GM19043 (cell line): ENCODE measurements around the gene VPS16.
"Not testable (repeated sequence)": the region's sequence is repeated elsewhere in the genome, so short reads cannot be mapped to it uniquely, and the experiment has no call there.

Experiments
- ATAC-seq: cut with Tn5 transposase; IDR thresholded peaks from one replicate; pipeline ENCODE4 v1.9.1; 2021; ENCODE audit warnings: low read depth; ENCODE audit not compliant: unreplicated experiment

VPS16 gene

DNA sequence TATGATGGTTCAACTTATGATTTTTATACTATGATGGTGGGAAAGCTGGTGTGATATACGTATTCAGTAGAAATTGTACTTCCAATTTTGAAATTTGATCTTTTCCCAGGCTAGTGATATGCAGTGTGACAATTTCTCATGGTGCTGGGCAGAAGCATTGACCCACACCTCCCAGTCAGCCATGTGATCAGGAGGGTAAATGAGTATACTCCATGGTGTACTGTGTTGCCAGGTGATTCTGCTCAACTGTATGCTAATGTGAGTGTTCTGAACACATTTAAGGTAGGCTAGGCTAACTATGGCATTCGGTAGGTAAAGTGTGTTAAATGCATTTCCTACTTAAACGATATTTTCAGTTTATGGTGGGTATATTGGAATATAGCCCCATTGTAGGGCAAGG is 51.8 kb downstream of the VPS16 start:
- no peak for ATAC-seq

DNA sequence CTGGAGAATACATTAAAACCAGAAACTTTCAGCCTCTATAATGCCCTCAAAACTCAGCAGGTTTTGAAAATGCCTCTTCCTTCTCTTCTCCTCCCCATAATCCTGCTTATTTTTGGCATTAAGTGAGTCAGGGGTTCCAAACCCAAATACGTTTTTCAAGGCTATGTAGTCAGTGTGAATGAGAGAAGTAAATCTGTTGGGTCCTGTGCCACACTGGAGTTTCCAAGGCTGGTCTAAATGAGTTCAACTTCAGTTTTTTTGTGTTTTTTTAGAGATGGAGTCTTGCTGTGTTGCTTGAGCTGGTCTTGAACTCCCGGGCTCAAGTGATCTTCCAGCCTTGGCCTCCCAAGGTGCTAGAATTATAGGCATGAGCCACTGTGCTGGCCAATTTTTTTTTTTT is 53.7 kb downstream of the VPS16 start:
- ATAC-seq, result no peak

DNA sequence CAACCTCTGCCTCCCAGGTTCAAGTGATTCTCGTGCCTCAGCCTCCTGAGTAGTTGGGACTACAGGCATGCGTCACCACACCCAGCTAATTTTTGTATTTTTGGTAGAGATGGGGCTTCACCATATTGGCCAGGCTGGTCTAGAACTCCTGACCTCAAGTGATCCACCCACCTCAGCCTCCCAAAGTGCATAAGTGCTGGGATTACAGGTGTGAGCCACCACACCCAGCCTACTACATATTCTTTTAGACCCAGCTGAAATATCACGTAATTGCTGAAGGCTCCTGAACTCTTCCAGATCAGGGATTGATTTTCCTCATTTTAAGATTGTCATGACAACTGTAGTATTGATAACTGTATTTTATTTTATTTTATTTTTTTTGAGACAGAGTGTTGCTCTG is 54.6 kb downstream of the VPS16 start:
- not testable (repeated sequence) for ATAC-seq

DNA sequence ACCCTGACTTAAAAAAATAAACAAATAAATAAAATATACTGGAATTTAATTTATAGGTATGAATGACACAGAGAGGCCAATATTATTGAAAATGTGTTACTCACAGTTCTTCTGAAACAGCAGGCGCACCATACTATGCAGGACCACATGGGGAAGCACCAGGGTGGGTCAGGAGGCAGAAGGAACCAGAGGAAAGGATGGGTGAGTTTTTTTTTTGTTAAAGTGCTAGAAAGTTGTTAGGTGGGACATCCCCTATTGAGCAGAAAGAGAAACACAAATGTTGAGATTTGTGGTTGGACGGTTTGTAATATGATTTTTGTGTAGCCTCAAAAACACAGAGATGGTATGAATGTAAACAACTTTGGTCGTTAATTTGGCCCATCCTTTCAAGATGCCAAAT is 58.7 kb downstream of the VPS16 start:
- ATAC-seq, result no peak

DNA sequence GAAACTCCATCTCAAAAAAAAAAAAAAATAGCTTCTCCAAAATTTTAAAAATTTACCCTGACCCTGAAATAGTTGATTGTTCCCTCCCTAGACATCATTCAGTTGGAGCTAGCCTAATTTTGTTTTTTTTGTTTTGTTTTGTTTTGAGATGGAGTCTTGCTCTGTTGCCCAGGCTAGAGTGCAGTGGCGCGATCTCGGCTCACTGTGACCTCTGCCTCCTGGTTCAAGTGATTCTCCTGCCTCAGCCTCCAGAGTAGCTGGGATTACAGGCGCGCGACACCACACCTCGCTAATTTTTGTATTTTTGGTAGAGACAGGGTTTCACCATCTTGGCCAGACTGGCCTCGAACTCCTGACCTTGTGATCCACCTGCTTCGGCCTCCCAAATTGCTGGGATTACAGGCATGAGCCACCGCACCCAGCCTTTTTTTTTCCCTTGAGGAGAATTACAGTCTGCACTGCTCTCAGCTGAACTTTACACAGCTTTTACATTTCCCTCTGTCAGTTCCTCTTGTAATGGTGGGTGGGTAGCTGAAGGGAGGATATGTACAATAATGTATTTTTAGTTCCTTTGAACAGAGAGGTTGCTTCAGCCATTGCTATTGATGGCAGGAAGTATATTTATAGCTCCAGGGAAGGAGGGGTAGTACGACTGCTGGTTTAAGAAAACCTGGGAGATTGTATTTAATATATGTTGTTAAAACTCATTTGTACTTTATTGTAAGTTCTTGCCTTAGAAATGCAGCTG is 60.5 kb downstream of the VPS16 start:
- no peak for ATAC-seq

DNA sequence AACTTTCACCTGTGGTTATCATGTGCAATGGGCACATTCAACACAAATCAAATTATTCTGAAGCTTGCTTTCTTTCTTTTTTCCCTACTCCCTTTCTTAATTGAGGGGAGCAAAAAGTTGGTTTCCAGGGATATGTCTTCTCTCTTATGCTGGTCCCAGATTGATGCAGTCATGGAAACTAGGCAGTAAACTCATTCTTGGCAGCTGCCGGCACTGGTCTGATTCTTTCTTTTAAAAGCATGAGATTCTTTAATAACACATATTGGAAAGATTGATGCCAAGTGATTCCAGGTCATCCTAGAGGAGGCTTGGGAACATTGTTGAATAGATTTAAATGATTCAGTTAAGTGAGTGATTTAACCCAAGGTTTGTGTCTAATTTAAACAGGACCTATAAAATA is 61.7 kb downstream of the VPS16 start:
- no peak for ATAC-seq

DNA sequence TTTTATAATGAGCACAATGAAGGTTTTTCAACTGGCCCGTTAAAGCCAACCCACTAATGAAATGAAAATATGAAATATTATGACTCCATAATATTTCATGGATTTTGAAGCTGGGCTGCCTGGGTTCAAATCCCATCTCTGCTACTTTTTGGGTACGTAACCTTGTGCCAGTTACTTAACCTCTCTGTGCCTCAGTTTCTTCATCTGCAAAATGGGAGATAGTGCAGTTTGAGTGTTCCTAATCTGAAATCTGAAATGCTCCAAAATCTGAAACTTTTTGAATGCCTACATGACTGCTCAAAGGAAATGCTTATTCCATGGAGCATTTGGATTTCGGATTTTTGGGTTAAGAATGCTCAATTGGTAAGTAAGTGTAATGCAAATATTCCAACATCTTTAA is 62.3 kb downstream of the VPS16 start:
- ATAC-seq, result no peak

DNA sequence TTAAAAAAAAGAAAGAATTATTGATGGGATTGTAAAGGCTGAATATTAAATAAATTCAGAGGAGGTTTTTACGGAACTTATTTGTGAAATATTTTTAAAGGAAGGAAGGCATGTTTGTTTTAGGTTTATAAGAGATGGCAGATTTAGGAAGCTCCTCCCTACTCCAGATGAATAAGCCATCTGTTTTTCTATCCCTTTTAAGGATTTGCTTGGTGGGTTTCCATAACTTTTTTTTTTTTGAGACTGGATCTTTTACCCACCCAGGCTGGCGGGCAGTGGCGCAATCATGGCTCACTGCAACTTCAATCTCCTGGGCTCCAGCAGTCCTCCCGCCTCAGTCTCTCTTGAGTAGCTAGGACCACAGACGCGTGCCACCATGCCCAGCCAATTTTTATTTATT is 63.1 kb downstream of the VPS16 start:
- ATAC-seq, result no peak

DNA sequence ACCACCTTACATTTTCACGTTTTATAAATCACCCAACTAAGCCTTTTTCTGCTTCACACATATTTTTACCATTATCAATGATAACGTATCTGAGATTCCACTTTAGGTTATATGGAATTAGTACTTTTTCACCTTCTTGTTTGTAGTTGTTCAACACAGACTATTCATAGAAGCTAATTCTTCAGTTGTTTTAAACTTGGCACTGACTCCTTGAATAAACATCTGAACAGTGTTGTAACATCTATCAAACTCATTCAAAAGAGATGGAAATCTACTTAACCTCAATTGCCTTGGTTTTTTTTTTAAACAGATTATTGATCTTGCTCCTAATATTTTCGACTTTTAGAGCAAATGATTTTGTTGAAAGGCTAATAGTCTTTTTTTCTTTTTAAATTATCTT is 67.0 kb downstream of the VPS16 start:
- no peak for ATAC-seq

DNA sequence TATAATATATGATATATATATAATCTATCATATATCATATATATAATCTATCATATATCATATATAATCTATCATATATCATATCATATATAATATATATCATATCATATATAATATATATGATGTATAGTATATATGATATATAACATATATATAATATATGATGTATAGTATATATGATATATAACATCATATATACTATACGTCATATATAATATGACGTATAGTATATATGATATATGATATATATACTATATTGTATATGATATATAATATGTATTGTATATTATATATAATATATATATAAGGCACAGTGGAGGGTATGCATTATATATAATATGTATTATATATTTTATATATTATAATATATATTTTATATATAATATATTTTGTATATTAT is 69.4 kb downstream of the VPS16 start:
- ATAC-seq, result no peak

DNA sequence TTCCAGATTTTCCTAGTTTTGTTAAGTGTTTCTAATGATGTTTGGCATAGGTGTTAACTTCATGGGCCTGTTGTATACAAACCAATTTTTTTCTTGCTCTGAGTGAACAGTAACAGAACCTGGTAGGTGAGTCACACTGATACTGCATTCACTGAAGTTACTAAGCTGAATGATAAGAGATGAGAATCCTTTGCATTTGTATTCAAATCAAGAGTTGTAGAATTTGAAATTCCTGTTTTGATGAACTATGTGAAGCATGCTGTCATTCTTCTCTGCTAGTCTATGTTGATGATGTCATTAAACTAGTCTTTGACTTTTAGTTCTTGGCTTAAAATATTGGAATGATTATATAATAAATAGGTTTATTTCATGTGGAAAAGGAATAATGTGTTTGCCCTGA is 70.7 kb downstream of the VPS16 start:
- ATAC-seq, result no peak

DNA sequence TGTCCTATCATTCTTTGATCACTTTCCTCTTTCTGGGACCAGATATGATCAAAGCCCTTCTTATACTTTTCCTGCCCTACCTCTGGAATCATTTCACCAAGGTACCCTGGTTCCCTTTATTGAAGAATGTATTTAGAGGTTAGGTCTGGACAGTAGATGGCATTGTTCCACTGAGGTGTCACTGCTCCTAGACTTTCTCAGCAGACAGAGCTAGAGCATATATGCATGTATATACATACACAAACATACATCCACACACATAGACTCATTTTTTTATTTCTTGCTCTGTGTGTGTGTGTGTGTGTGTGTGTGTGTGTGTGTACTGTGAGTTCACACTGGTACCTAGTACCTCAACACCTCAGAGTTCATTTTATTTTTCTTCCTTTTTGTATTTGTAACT is 73.6 kb downstream of the VPS16 start:
- ATAC-seq, result no peak
